Caco-2 (cell line): Measurements from ENCODE around the gene USP24. TPM values are rescaled to one million over a fixed set of nuclear protein-coding genes. Genes with fewer than 3 reads are reported as not detected.

ENCODE experiments used
- BruUV-seq: library from RNA; stranded (reverse); fragments of 400-500 nt; replicated peaks from 2 replicates; lab custom pipeline; 2021; lab: Mats Ljungman, UMichigan
- CTCF ChIA-PET: fragments of 300-600 bp; sonication (Branson Sonifier 250); formaldehyde crosslinking; loops from one replicate; lab custom pipeline; 2022; ENCODE audit warnings: antibody characterized with exemption; lab: Charles Lee
- POLR2A ChIA-PET: fragments of 300-600 bp; sonication (Branson Sonifier 250); formaldehyde crosslinking; loops from one replicate; lab custom pipeline; 2022; ENCODE audit warnings: antibody characterized with exemption; lab: Charles Lee
- DNase-seq, 2 experiments: peaks; one replicate each; pipeline versions ENCODE4 v3.0.0 to v3.0.0-alpha.2; 2020 to 2022
- H3K27me3 ChIP-seq: replicated peaks from 2 replicates; pipeline ENCODE4 v1.6.0; 2011; ENCODE audit warnings: low read length; ENCODE audit not compliant: control insufficient read depth, insufficient read depth
- H3K36me3 ChIP-seq: 2 replicates; pipeline ENCODE4 v1.5.1; 2011; ENCODE audit warnings: low read length; ENCODE audit not compliant: control insufficient read depth, insufficient read depth
- H3K4me1 ChIP-seq: fragments of 250-450 bp; sonication (Bioruptor Pico); 2 replicates; pipeline ENCODE4 v1.5.1; 2020; ENCODE audit warnings: mild to moderate bottlenecking
- H3K4me3 ChIP-seq: 2 replicates; pipeline ENCODE4 v1.5.1; 2011; ENCODE audit warnings: low read depth, mild to moderate bottlenecking, control low read depth, low read length
- H3K9me3 ChIP-seq: fragments of 250-450 bp; sonication (Bioruptor Pico); 2 replicates; pipeline ENCODE4 v1.5.1; 2020; ENCODE audit warnings: mild to moderate bottlenecking, moderate library complexity
- H3K27ac Mint-ChIP-seq: one replicate; pipeline ENCODE4 v1.8.0; 2022; ENCODE audit warnings: mixed read lengths; ENCODE audit not compliant: unreplicated experiment
- H3K27me3 Mint-ChIP-seq: one replicate; pipeline ENCODE4 v1.8.0; 2022; ENCODE audit warnings: mixed read lengths; ENCODE audit not compliant: insufficient read depth, unreplicated experiment
- H3K36me3 Mint-ChIP-seq: one replicate; pipeline ENCODE4 v1.8.0; 2022; ENCODE audit warnings: mild to moderate bottlenecking, mixed read lengths; ENCODE audit not compliant: insufficient read depth, unreplicated experiment
- H3K4me1 Mint-ChIP-seq: one replicate; pipeline ENCODE4 v1.8.0; 2022; ENCODE audit warnings: low read depth, mixed read lengths; ENCODE audit not compliant: unreplicated experiment
- H3K4me3 Mint-ChIP-seq: one replicate; pipeline ENCODE4 v1.8.0; 2022; ENCODE audit warnings: mild to moderate bottlenecking, moderate library complexity, mixed read lengths; ENCODE audit not compliant: unreplicated experiment
- H3K9me3 Mint-ChIP-seq: one replicate; pipeline ENCODE4 v1.8.0; 2022; ENCODE audit warnings: mixed read lengths; ENCODE audit not compliant: unreplicated experiment
- CTCF ChIP-seq, 2 experiments: fragments of 200-600 bp in 1 of 2; IDR thresholded peaks; 1 replicate in 1 of 2; 2 replicates in 1 of 2; pipeline versions ENCODE4 v1.5.1 to v1.8.0; 2011 to 2022; ENCODE audit warnings: antibody characterized with exemption in 1 of 2, control low read depth in 1 of 2, inconsistent platforms in 1 of 2, low read depth in 1 of 2, low read length in 1 of 2, mild to moderate bottlenecking in 1 of 2, moderate library complexity in 1 of 2; ENCODE audit not compliant: insufficient read depth in 1 of 2, severe bottlenecking in 1 of 2, unreplicated experiment in 1 of 2
- intact Hi-C: fragments of 100-400 bp; cut with micrococcal nuclease; formaldehyde crosslinking; loops from one replicate; pipeline ENCODE4 v1.10.0; 2022; ENCODE audit not compliant: unreplicated experiment
- total RNA-seq: library from RNA; stranded (reverse); gene quantifications from 2 replicates; pipeline ENCODE4 v1.2.3, GENCODE V29; 2022

Gene USP24
- total RNA-seq, 1 experiment from 2014 or later: 34.7 TPM

GRCh38 chr1:55252942-55253589 lies 37.9 kb upstream of the USP24 start:
- Histone ChIP-seq H3K27me3 (no peaks in the 10 kb centered on the region), H3K4me3 (no peak overlapping the region), H3K4me1 (no peaks in the 10 kb centered on the region), H3K36me3 (no peaks in the 10 kb centered on the region), H3K9me3 (no peaks in the 10 kb centered on the region)
- H3K27ac Mint-ChIP-seq: no peak overlapping the region
- H3K9me3 Mint-ChIP-seq: no peaks in the 10 kb centered on the region
- POLR2A ChIA-PET: no interaction called here
- no peaks in the 10 kb centered on the region for H3K36me3 Mint-ChIP-seq
- CTCF ChIA-PET: no interaction called here
- no peaks in the 10 kb centered on the region for H3K4me1 Mint-ChIP-seq
- intact Hi-C loops: no loop called here
- H3K4me3 Mint-ChIP-seq: no peak overlapping the region
- no peaks in the 10 kb centered on the region for H3K27me3 Mint-ChIP-seq
- TF ChIP-seq CTCF (IDR thresholded peaks at IDR 0.05; ENCODE audit: insufficient read depth in 1 of 2, low read depth in 1 of 2, low read length in 1 of 2, severe bottlenecking in 1 of 2, unreplicated experiment in 1 of 2): no peak
- no TSS peak for BruUV-seq
- no peak for DNase-seq

- no peak overlapping the region for H3K4me3 ChIP-seq
- intact Hi-C loops: no loop called here
- no peaks in the 10 kb centered on the region for H3K36me3 Mint-ChIP-seq
- H3K4me1 Mint-ChIP-seq: no peaks in the 10 kb centered on the region
- no peak overlapping the region for H3K4me3 Mint-ChIP-seq
- BruUV-seq: no TSS peak
- no peaks in the 10 kb centered on the region for H3K9me3 ChIP-seq
- H3K27me3 ChIP-seq: no peaks in the 10 kb centered on the region
- POLR2A ChIA-PET: no interaction called here
- H3K9me3 Mint-ChIP-seq: no peaks in the 10 kb centered on the region
- no peak for DNase-seq
- 0 out of 2 replicates have a peak, but pooled peaks cover 6% of the 10 kb centered on the region for H3K4me1 ChIP-seq
- no peaks in the 10 kb centered on the region for H3K36me3 ChIP-seq
- H3K27ac Mint-ChIP-seq: no peak overlapping the region
- H3K27me3 Mint-ChIP-seq: no peaks in the 10 kb centered on the region
- TF ChIP-seq CTCF (IDR thresholded peaks at IDR 0.05; ENCODE audit: insufficient read depth in 1 of 2, low read depth in 1 of 2, low read length in 1 of 2, severe bottlenecking in 1 of 2, unreplicated experiment in 1 of 2): no peak
- CTCF ChIA-PET: no interaction called here
Observed at GRCh38 chr1:55250399-55251075, 35.4 kb upstream of the USP24 start.

GRCh38 chr1:55249646-55250398 lies 34.7 kb upstream of the USP24 start:
- H3K4me3 Mint-ChIP-seq: no peak overlapping the region
- H3K36me3 Mint-ChIP-seq: no peaks in the 10 kb centered on the region
- H3K4me1 Mint-ChIP-seq: no peaks in the 10 kb centered on the region
- intact Hi-C loops: no loop called here
- no peak overlapping the region for H3K27ac Mint-ChIP-seq
- no peaks in the 10 kb centered on the region for H3K27me3 Mint-ChIP-seq
- Histone ChIP-seq H3K27me3 (no peaks in the 10 kb centered on the region), H3K9me3 (no peaks in the 10 kb centered on the region), H3K4me1 (peaks cover 9% of the 10 kb centered on the region; the same call in 1 of the 2 replicates), H3K4me3 (no peak overlapping the region), H3K36me3 (no peaks in the 10 kb centered on the region)
- no TSS peak for BruUV-seq
- no peak for TF ChIP-seq CTCF (IDR thresholded peaks at IDR 0.05; ENCODE audit: insufficient read depth in 1 of 2, low read depth in 1 of 2, low read length in 1 of 2, severe bottlenecking in 1 of 2, unreplicated experiment in 1 of 2)
- ChIA-PET POLR2A (no interaction called here), CTCF (no interaction called here)
- DNase-seq: no peak
- no peaks in the 10 kb centered on the region for H3K9me3 Mint-ChIP-seq
